ENCODE data around the gene NAA10.

Gene NAA10

GRCh38 chrX:153926858-153927671 lies 7.8 kb downstream of the NAA10 start:
- WGBS, 2 experiments (ENCODE audit: insufficient coverage in 2 of 2): 33 to 39% methylated on average over 7 to 17 of the region's 31 CpGs
- Histone ChIP-seq H3K36me3 (ENCODE audit: control insufficient read depth, insufficient read depth, low read length) (peaks cover 12% of the 10 kb centered on the region), H3K27ac (ENCODE audit: low read depth, low read length, severe bottlenecking) (peak overlapping the region; percentile 92), H3K4me3 (ENCODE audit: extremely low read depth, insufficient read depth, low read length, poor library complexity, severe bottlenecking) (peak overlapping the region; percentile 43), H3K9me3 (ENCODE audit: control insufficient read depth, low read length) (no peaks in the 10 kb centered on the region), H3K4me1 (ENCODE audit: control insufficient read depth, insufficient read depth, low read length, poor library complexity, severe bottlenecking) (peaks cover 14% of the 10 kb centered on the region)

GRCh38 chrX:153926552-153926857 lies 8.3 kb downstream of the NAA10 start:
- no peak overlapping the region for H3K27ac ChIP-seq (ENCODE audit: low read depth, low read length, severe bottlenecking)
- peaks cover 7% of the 10 kb centered on the region for H3K36me3 ChIP-seq (ENCODE audit: control insufficient read depth, insufficient read depth, low read length)
- no peaks in the 10 kb centered on the region for H3K9me3 ChIP-seq (ENCODE audit: control insufficient read depth, low read length)
- no CpG with 5 or more reads among the region's 4 CpGs for WGBS, 2 experiments (ENCODE audit: insufficient coverage in 2 of 2)
- H3K4me3 ChIP-seq (ENCODE audit: extremely low read depth, insufficient read depth, low read length, poor library complexity, severe bottlenecking): peak overlapping the region; percentile 8
- H3K4me1 ChIP-seq (ENCODE audit: control insufficient read depth, insufficient read depth, low read length, poor library complexity, severe bottlenecking): peaks cover 14% of the 10 kb centered on the region

- peaks cover 14% of the 10 kb centered on the region for H3K4me1 ChIP-seq (ENCODE audit: control insufficient read depth, insufficient read depth, low read length, poor library complexity, severe bottlenecking)
- H3K36me3 ChIP-seq (ENCODE audit: control insufficient read depth, insufficient read depth, low read length): peaks cover 3% of the 10 kb centered on the region
- H3K27ac ChIP-seq (ENCODE audit: low read depth, low read length, severe bottlenecking): peak within 1 kb of the TSS; percentile 92
- H3K9me3 ChIP-seq (ENCODE audit: control insufficient read depth, low read length): no peaks in the 10 kb centered on the region
- 12 to 45% methylated on average over 10 to 30 of the region's 59 CpGs for WGBS, 2 experiments (ENCODE audit: insufficient coverage in 2 of 2)
- H3K4me3 ChIP-seq (ENCODE audit: extremely low read depth, insufficient read depth, low read length, poor library complexity, severe bottlenecking): peak within 1 kb of the TSS; percentile 43
Measured at GRCh38 chrX:153925739-153926551, 8.9 kb downstream of the NAA10 start, which contains the start of gene ARHGAP4. TSS of gene ARHGAP4 (minus strand) at chrX:153926264. CDS start at chrX:153926202, 62 bp downstream.

- H3K36me3 ChIP-seq (ENCODE audit: control insufficient read depth, insufficient read depth, low read length): peaks cover 3% of the 10 kb centered on the region
- H3K4me3 ChIP-seq (ENCODE audit: extremely low read depth, insufficient read depth, low read length, poor library complexity, severe bottlenecking): peak overlapping the region; percentile 19
- WGBS, 2 experiments (ENCODE audit: insufficient coverage in 2 of 2): 80 to 83% methylated on average over 1 of the region's 4 CpGs
- no peaks in the 10 kb centered on the region for H3K9me3 ChIP-seq (ENCODE audit: control insufficient read depth, low read length)
- peaks cover 14% of the 10 kb centered on the region for H3K4me1 ChIP-seq (ENCODE audit: control insufficient read depth, insufficient read depth, low read length, poor library complexity, severe bottlenecking)
- H3K27ac ChIP-seq (ENCODE audit: low read depth, low read length, severe bottlenecking): no peak overlapping the region
Measured at GRCh38 chrX:153925387-153925738, 9.5 kb downstream of the NAA10 start.

- no peaks in the 10 kb centered on the region for H3K9me3 ChIP-seq (ENCODE audit: control insufficient read depth, low read length)
- no peaks in the 10 kb centered on the region for H3K36me3 ChIP-seq (ENCODE audit: control insufficient read depth, insufficient read depth, low read length)
- H3K4me3 ChIP-seq (ENCODE audit: extremely low read depth, insufficient read depth, low read length, poor library complexity, severe bottlenecking): no peak overlapping the region
- H3K27ac ChIP-seq (ENCODE audit: low read depth, low read length, severe bottlenecking): no peak overlapping the region
- WGBS, 2 experiments (ENCODE audit: insufficient coverage in 2 of 2): 66 to 74% methylated on average over 7 to 10 of the region's 14 CpGs
- H3K4me1 ChIP-seq (ENCODE audit: control insufficient read depth, insufficient read depth, low read length, poor library complexity, severe bottlenecking): peaks cover 14% of the 10 kb centered on the region
Measured at GRCh38 chrX:153924149-153924861, 10.5 kb downstream of the NAA10 start.

GRCh38 chrX:153922932-153923857 lies 11.6 kb downstream of the NAA10 start:
- Histone ChIP-seq H3K36me3 (ENCODE audit: control insufficient read depth, insufficient read depth, low read length) (no peaks in the 10 kb centered on the region), H3K4me3 (ENCODE audit: extremely low read depth, insufficient read depth, low read length, poor library complexity, severe bottlenecking) (no peak overlapping the region), H3K4me1 (ENCODE audit: control insufficient read depth, insufficient read depth, low read length, poor library complexity, severe bottlenecking) (peaks cover 14% of the 10 kb centered on the region), H3K9me3 (ENCODE audit: control insufficient read depth, low read length) (no peaks in the 10 kb centered on the region), H3K27ac (ENCODE audit: low read depth, low read length, severe bottlenecking) (no peak overlapping the region)
- WGBS, 2 experiments (ENCODE audit: insufficient coverage in 2 of 2): 73 to 91% methylated on average over 8 to 9 of the region's 25 CpGs

- Histone ChIP-seq H3K36me3 (ENCODE audit: control insufficient read depth, insufficient read depth, low read length) (no peaks in the 10 kb centered on the region), H3K4me1 (ENCODE audit: control insufficient read depth, insufficient read depth, low read length, poor library complexity, severe bottlenecking) (peaks cover 11% of the 10 kb centered on the region), H3K9me3 (ENCODE audit: control insufficient read depth, low read length) (no peaks in the 10 kb centered on the region), H3K4me3 (ENCODE audit: extremely low read depth, insufficient read depth, low read length, poor library complexity, severe bottlenecking) (no peak overlapping the region), H3K27ac (ENCODE audit: low read depth, low read length, severe bottlenecking) (no peak overlapping the region)
- WGBS, 2 experiments (ENCODE audit: insufficient coverage in 2 of 2): 98% methylated on average over 7 to 10 of the region's 40 CpGs
Measured at GRCh38 chrX:153921511-153922446, 13.1 kb downstream of the NAA10 start.

GRCh38 chrX:153921070-153921469 lies 13.8 kb downstream of the NAA10 start:
- no peak overlapping the region for H3K27ac ChIP-seq (ENCODE audit: low read depth, low read length, severe bottlenecking)

GRCh38 chrX:153920546-153920945 lies 14.3 kb downstream of the NAA10 start:
- peaks cover 8% of the 10 kb centered on the region for H3K4me1 ChIP-seq (ENCODE audit: control insufficient read depth, insufficient read depth, low read length, poor library complexity, severe bottlenecking)
- WGBS, 2 experiments (ENCODE audit: insufficient coverage in 2 of 2): 96 to 100% methylated on average over 3 to 10 of the region's 14 CpGs
- H3K36me3 ChIP-seq (ENCODE audit: control insufficient read depth, insufficient read depth, low read length): no peaks in the 10 kb centered on the region
- H3K4me3 ChIP-seq (ENCODE audit: extremely low read depth, insufficient read depth, low read length, poor library complexity, severe bottlenecking): no peak overlapping the region
- no peaks in the 10 kb centered on the region for H3K9me3 ChIP-seq (ENCODE audit: control insufficient read depth, low read length)
- no peak overlapping the region for H3K27ac ChIP-seq (ENCODE audit: low read depth, low read length, severe bottlenecking)

More at GRCh38 chrX:153921070-153921469, 13.8 kb downstream of the NAA10 start:
- Histone ChIP-seq H3K4me1 (ENCODE audit: control insufficient read depth, insufficient read depth, low read length, poor library complexity, severe bottlenecking) (peaks cover 10% of the 10 kb centered on the region), H3K36me3 (ENCODE audit: control insufficient read depth, insufficient read depth, low read length) (no peaks in the 10 kb centered on the region), H3K9me3 (ENCODE audit: control insufficient read depth, low read length) (no peaks in the 10 kb centered on the region), H3K4me3 (ENCODE audit: extremely low read depth, insufficient read depth, low read length, poor library complexity, severe bottlenecking) (no peak overlapping the region)
- WGBS, 2 experiments (ENCODE audit: insufficient coverage in 2 of 2): 87 to 96% methylated on average over 7 to 10 of the region's 16 CpGs
